GM12872 (cell line): ENCODE data around the gene SCD5.

ENCODE experiments used
- CTCF ChIP-seq: IDR thresholded peaks from 3 replicates; pipeline ENCODE4 v1.5.1; 2011; ENCODE audit warnings: low read depth, mild to moderate bottlenecking, low read length, moderate library complexity; ENCODE audit not compliant: insufficient read depth

Gene SCD5

DNA sequence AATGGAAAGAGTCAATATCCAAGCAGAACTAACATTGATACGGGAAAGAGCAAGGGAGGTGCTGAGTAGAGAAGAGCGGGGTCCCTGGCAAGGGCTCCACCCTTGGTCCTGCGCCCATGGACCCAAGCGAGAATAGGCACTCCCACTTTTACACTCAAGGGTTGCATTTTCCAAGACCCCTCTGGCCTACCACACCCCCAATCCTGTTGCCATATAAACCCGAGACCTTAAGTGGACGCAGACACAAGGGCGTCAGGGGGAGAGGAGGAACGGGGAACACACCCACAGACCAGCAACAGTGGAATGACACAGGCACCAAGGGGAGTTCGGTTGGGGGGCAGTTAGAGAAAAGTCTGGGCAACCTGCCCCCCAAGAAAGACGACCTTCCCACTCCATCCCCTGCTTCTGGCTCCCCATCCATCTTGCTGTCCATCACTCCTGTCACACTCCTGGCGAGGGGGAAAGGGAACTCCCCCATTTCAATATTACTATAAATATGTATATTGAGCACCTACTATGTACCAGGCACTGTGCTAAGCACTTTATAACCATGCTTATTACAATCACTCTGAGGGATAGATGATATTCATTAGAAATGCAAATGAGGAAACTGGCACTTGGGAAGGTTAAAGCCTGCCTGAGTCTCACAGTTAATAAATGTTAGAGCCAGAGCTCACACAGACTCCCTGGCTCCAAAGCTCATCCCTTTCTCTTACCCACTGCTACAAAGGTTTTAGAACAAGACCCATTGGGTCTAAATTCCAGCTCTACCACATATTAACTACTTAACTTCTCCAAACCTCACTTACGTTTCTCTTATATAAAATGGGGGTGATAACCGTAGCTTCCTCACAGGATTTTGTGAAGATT, 51.7 kb downstream of the SCD5 start:
- TF ChIP-seq CTCF, result no peak

DNA sequence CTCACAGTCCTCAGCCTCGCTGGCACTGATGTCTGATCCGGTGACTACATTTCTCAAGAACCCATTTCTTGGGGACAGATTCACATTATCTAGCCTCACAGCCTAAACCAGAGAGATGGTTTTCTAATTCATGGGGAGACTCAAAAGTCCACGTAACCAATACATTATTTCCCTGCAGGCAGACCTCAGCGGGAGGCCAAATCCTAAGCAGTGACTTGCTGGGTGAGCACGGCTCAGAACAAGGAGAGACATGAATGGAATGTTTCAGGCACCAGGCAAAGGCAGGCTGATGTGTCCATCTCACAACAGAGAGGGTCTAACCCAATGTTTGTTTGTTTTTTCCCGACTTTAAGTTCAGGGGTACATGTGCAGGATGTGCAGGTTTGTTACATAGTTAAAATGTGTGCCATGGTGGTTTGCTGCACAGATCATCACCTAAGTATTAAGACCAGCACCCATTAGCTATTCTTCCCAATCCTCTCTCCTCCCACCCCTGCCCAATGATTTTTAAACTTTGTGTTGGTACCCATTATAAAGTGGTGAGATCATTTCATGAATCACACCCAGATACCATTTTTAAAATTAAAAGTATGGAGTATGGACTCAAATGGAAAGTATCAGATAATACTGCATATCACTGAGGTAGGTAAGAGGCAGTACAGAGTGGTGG, 53.3 kb downstream of the SCD5 start:
- no peak for TF ChIP-seq CTCF

- TF ChIP-seq CTCF, result no peak
Measured at GRCh38 chr4:82744284-82744968, 54.2 kb downstream of the SCD5 start.

GRCh38 chr4:82741188-82741587, 57.4 kb downstream of the SCD5 start:
- TF ChIP-seq CTCF, result no peak

DNA sequence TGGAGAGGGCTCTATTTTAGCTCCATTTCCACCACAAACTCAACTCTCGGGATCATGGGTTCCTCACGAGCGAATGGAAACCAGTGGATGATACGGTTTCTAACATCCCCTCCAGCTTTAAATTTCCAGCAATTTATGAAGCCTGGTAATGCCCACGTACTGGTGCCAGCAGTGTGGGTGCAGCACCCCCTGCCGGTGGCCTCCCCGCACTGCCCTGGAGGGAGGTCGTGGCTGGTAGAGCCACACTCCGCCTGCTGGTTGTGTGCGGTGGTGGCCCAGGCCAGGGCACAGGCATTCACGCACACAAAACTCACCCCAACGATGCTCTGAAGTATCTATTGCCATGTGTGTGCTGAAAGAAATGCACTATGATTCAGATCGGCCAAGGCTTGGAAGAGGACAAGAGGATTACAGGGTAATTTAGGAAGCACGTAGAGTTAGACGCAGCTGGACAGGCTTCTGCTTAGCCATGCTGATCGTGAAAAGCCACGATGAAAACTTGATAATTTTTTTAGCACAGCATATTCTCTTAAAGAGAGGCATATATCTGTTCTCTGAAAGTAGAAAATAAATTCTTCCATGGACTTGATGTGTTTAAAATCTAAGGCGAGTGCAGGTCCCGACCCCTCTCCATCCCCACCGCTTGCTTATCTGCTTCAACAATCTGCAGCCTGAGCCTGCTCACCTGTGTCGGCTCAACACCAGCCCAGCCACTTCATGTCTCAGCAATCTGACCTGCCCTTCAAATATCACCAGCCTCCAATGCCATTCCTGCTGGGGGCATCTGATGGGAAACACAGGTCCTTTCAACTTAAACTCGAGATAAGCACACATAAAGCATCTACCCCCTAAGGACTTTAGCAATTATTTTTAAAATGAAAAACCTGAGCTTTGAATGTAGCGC, 59.1 kb downstream of the SCD5 start:
- TF ChIP-seq CTCF, result peak; percentile 99

- no peak for TF ChIP-seq CTCF
Measured at GRCh38 chr4:82737354-82737753, 61.2 kb downstream of the SCD5 start.

DNA sequence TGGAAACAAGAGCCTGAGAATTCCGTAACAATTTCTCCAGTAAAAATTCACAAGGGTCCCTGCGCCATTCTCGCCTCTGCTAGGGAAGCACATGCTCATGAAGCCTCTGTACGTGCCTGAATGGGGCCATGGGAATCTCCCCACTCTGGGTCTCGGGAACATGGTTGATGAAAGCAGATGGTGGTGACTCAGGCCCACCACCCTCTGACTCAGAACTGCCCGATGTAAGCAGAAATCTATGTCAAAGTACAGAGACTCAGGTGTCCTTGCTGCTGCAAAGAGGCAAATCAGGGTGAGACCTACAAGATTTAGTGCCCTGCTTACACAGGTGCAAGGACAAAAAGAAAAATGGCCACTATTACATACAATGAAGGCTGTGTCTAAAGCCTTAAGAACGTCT, 65.0 kb downstream of the SCD5 start:
- TF ChIP-seq CTCF, result no peak
